Measurements from ENCODE around the gene DAB2IP.

The DAB2IP gene

DNA sequence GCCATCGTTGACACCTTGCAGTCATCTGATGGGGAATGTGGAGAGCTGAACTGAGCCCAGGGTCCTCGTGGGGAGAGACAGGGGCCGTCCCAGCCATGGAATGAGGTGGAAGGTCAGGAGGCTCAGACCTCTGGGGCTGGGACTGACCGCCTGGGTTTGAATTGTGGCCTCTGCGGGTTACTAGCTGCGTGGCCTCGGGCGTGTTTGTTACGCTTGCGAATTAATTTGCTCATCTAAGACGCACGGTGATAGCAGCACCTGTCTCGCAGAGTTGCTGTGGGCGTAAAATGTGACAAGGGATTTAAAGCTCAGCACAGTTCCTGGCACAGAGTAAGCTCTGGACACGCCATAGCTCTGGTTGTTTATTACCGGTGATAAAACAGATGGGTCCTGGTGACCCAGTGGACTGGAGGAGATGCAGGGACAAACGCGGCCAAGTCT lies 19.4 kb upstream of the DAB2IP start:
- H3K4me1 ChIP-seq (ENCODE audit: control insufficient read depth, insufficient read depth, low read length), result no peaks in the 10 kb centered on the region
- H3K36me3 ChIP-seq (ENCODE audit: control insufficient read depth in 2 of 2, insufficient read depth in 1 of 2, low read length in 2 of 2), result no peaks in the 10 kb centered on the region
- CTCF ChIA-PET, result interaction anchor here (0.9 to 4.9 kb wide), 5 partner anchors 8 to 83 kb away, joined by 3 to 19 read pairs (median 4); no protein-coding TSS in a partner anchor
- H3K4me3 ChIP-seq (ENCODE audit: low read depth, low read length), result no peak overlapping the region
- TF ChIP-seq, protein P1, sequence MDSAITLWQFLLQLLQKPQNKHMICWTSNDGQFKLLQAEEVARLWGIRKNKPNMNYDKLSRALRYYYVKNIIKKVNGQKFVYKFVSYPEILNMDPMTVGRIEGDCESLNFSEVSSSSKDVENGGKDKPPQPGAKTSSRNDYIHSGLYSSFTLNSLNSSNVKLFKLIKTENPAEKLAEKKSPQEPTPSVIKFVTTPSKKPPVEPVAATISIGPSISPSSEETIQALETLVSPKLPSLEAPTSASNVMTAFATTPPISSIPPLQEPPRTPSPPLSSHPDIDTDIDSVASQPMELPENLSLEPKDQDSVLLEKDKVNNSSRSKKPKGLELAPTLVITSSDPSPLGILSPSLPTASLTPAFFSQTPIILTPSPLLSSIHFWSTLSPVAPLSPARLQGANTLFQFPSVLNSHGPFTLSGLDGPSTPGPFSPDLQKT (IDR thresholded peaks at IDR 0.05; ENCODE audit: borderline replicate concordance, low read depth, low read length), result no peak
- no peak for TF ChIP-seq BCL11B (tag by site-specific recombination; IDR thresholded peaks at IDR 0.05; ENCODE audit: low read depth)
- TF ChIP-seq, protein P2, sequence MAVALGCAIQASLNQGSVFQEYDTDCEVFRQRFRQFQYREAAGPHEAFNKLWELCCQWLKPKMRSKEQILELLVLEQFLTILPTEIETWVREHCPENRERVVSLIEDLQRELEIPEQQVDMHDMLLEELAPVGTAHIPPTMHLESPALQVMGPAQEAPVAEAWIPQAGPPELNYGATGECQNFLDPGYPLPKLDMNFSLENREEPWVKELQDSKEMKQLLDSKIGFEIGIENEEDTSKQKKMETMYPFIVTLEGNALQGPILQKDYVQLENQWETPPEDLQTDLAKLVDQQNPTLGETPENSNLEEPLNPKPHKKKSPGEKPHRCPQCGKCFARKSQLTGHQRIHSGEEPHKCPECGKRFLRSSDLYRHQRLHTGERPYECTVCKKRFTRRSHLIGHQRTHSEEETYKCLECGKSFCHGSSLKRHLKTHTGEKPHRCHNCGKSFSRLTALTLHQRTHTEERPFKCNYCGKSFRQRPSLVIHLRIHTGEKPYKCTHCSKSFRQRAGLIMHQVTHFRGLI (tag by site-specific recombination; IDR thresholded peaks at IDR 0.05), result no peak
- no peak for TF ChIP-seq ZNF404 (tag by site-specific recombination; IDR thresholded peaks at IDR 0.05)
- no peak for TF ChIP-seq ZNF501 (tag by site-specific recombination; IDR thresholded peaks at IDR 0.05)
- TF ChIP-seq, protein P3, sequence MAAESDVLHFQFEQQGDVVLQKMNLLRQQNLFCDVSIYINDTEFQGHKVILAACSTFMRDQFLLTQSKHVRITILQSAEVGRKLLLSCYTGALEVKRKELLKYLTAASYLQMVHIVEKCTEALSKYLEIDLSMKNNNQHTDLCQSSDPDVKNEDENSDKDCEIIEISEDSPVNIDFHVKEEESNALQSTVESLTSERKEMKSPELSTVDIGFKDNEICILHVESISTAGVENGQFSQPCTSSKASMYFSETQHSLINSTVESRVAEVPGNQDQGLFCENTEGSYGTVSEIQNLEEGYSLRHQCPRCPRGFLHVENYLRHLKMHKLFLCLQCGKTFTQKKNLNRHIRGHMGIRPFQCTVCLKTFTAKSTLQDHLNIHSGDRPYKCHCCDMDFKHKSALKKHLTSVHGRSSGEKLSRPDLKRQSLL (tag by site-specific recombination; IDR thresholded peaks at IDR 0.05), result no peak
- TF ChIP-seq, protein P4, sequence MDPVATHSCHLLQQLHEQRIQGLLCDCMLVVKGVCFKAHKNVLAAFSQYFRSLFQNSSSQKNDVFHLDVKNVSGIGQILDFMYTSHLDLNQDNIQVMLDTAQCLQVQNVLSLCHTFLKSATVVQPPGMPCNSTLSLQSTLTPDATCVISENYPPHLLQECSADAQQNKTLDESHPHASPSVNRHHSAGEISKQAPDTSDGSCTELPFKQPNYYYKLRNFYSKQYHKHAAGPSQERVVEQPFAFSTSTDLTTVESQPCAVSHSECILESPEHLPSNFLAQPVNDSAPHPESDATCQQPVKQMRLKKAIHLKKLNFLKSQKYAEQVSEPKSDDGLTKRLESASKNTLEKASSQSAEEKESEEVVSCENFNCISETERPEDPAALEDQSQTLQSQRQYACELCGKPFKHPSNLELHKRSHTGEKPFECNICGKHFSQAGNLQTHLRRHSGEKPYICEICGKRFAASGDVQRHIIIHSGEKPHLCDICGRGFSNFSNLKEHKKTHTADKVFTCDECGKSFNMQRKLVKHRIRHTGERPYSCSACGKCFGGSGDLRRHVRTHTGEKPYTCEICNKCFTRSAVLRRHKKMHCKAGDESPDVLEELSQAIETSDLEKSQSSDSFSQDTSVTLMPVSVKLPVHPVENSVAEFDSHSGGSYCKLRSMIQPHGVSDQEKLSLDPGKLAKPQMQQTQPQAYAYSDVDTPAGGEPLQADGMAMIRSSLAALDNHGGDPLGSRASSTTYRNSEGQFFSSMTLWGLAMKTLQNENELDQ (tag by site-specific recombination; IDR thresholded peaks at IDR 0.05; ENCODE audit: low read depth), result no peak
- H3K27ac ChIP-seq (ENCODE audit: extremely low read depth, low read depth, low read length), result no peak overlapping the region
- POLR2A ChIA-PET, result no interaction called here
- no peaks in the 10 kb centered on the region for H3K9me3 ChIP-seq (ENCODE audit: control insufficient read depth, insufficient read depth, low read depth, low read length)

DNA sequence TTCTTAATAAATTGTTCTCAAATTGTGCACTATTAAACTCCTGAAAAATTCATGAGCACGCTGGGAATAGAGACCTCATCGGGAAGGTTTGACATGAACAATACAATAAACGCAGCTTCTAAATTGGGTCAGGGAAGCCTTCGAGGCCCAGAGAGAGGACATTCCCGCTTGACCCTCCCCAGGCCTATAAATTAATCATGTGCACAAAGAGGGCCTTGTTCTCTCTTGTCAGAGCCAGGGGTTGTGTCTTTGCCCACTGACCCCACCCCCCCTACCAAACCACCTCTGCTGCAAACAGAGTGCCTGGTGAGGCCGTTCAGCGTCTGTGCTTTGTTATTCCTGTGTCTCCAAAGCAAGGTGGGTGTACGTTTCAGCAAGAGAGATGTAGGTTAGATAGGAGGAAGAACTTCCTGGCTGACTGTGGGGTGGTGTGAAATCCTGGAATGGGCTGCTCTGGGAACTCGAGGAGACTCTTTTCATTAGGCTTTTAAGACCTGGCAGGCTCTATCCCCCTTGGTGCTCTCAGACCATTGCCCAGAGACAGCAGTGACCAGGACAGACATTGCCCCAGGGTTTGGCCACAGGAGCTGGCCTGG lies 18.2 kb upstream of the DAB2IP start:
- H3K27ac ChIP-seq (ENCODE audit: extremely low read depth, low read depth, low read length), result no peak overlapping the region
- TF ChIP-seq, protein P5, sequence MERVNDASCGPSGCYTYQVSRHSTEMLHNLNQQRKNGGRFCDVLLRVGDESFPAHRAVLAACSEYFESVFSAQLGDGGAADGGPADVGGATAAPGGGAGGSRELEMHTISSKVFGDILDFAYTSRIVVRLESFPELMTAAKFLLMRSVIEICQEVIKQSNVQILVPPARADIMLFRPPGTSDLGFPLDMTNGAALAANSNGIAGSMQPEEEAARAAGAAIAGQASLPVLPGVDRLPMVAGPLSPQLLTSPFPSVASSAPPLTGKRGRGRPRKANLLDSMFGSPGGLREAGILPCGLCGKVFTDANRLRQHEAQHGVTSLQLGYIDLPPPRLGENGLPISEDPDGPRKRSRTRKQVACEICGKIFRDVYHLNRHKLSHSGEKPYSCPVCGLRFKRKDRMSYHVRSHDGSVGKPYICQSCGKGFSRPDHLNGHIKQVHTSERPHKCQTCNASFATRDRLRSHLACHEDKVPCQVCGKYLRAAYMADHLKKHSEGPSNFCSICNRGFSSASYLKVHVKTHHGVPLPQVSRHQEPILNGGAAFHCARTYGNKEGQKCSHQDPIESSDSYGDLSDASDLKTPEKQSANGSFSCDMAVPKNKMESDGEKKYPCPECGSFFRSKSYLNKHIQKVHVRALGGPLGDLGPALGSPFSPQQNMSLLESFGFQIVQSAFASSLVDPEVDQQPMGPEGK (tag by site-specific recombination; IDR thresholded peaks at IDR 0.05), result no peak
- TF ChIP-seq ZNF391 (tag by site-specific recombination; IDR thresholded peaks at IDR 0.05; ENCODE audit: borderline replicate concordance, low read depth) (no peak), ZNF133 (tag by site-specific recombination; IDR thresholded peaks at IDR 0.05) (no peak), ZNF792 (tag by site-specific recombination; IDR thresholded peaks at IDR 0.05) (no peak)
- TF ChIP-seq, protein P6, sequence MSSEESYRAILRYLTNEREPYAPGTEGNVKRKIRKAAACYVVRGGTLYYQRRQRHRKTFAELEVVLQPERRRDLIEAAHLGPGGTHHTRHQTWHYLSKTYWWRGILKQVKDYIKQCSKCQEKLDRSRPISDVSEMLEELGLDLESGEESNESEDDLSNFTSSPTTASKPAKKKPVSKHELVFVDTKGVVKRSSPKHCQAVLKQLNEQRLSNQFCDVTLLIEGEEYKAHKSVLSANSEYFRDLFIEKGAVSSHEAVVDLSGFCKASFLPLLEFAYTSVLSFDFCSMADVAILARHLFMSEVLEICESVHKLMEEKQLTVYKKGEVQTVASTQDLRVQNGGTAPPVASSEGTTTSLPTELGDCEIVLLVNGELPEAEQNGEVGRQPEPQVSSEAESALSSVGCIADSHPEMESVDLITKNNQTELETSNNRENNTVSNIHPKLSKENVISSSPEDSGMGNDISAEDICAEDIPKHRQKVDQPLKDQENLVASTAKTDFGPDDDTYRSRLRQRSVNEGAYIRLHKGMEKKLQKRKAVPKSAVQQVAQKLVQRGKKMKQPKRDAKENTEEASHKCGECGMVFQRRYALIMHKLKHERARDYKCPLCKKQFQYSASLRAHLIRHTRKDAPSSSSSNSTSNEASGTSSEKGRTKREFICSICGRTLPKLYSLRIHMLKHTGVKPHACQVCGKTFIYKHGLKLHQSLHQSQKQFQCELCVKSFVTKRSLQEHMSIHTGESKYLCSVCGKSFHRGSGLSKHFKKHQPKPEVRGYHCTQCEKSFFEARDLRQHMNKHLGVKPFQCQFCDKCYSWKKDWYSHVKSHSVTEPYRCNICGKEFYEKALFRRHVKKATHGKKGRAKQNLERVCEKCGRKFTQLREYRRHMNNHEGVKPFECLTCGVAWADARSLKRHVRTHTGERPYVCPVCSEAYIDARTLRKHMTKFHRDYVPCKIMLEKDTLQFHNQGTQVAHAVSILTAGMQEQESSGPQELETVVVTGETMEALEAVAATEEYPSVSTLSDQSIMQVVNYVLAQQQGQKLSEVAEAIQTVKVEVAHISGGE (tag by site-specific recombination; conservative IDR thresholded peaks at IDR 0.05; ENCODE audit: low read depth), result no peak
- TF ChIP-seq, protein P7, sequence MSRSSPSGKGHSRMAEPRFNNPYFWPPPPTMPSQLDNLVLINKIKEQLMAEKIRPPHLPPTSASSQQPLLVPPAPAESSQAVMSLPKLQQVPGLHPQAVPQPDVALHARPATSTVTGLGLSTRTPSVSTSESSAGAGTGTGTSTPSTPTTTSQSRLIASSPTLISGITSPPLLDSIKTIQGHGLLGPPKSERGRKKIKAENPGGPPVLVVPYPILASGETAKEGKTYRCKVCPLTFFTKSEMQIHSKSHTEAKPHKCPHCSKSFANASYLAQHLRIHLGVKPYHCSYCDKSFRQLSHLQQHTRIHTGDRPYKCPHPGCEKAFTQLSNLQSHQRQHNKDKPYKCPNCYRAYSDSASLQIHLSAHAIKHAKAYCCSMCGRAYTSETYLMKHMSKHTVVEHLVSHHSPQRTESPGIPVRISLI (tag by site-specific recombination; IDR thresholded peaks at IDR 0.05), result no peak
- CTCF ChIA-PET, result interaction anchor here (0.6 to 4.9 kb wide), 6 partner anchors 12 to 1111 kb away, joined by 3 to 19 read pairs (median 3); no protein-coding TSS in a partner anchor
- no peaks in the 10 kb centered on the region for H3K4me1 ChIP-seq (ENCODE audit: control insufficient read depth, insufficient read depth, low read length)
- H3K4me3 ChIP-seq (ENCODE audit: low read depth, low read length), result no peak overlapping the region
- no peaks in the 10 kb centered on the region for H3K36me3 ChIP-seq (ENCODE audit: control insufficient read depth in 2 of 2, insufficient read depth in 1 of 2, low read length in 2 of 2)
- H3K9me3 ChIP-seq (ENCODE audit: control insufficient read depth, insufficient read depth, low read depth, low read length), result no peaks in the 10 kb centered on the region
- POLR2A ChIA-PET, result no interaction called here
